Vagina (tissue), 2 donors: ENCODE measurements around the gene RCL1. TPM values are rescaled to one million over a fixed set of nuclear protein-coding genes. Genes with fewer than 3 reads are reported as not detected.
"Not testable (repeated sequence)": the region's sequence is repeated elsewhere in the genome, so short reads cannot be mapped to it uniquely, and the experiment has no call there.

Source experiments
- DNase-seq, 2 donors: peaks; one replicate each; pipeline ENCODE4 v3.0.0-alpha.2; 2017; ENCODE audit errors: extremely low spot score in 2 of 2
- H3K27ac ChIP-seq: fragments of 200-600 bp; sonication (generic); one replicate; pipeline ENCODE4 v1.5.1; 2019
- H3K27me3 ChIP-seq: fragments of 200-600 bp; sonication (generic); one replicate; pipeline ENCODE4 v1.5.1; 2019
- H3K36me3 ChIP-seq, 2 donors: fragments of 200-600 bp; sonication (generic); one replicate each; pipeline ENCODE4 v1.5.1; 2017 to 2019
- H3K4me1 ChIP-seq: fragments of 200-600 bp; sonication (generic); one replicate; pipeline ENCODE4 v1.5.1; 2019
- H3K4me3 ChIP-seq, 2 donors: fragments of 200-600 bp; sonication (generic); 1 replicate in 1 of 2; 2 replicates in 1 of 2; pipeline ENCODE4 v1.5.1; 2016 to 2019
- H3K9me3 ChIP-seq: fragments of 200-600 bp; sonication (generic); one replicate; pipeline ENCODE4 v1.5.1; 2019
- POLR2A ChIP-seq, 2 donors: fragments of 450-650 bp; IDR thresholded peaks; one replicate each; pipeline ENCODE4 v1.6.1; 2017; ENCODE audit warnings: antibody characterized with exemption in 2 of 2, mild to moderate bottlenecking in 2 of 2, moderate library complexity in 2 of 2
- POLR2AphosphoS5 ChIP-seq, 2 donors: sonication (generic); formaldehyde crosslinking; IDR thresholded peaks; one replicate each; pipeline ENCODE4 v1.9.0; 2017; ENCODE audit warnings: antibody characterized with exemption in 2 of 2, mild to moderate bottlenecking in 2 of 2, low read depth in 1 of 2; ENCODE audit not compliant: insufficient read depth in 1 of 2
- intact Hi-C: fragments of 100-400 bp; cut with DNase I; formaldehyde crosslinking; loops from one replicate; pipeline ENCODE4 v1.15.1; 2023
- total RNA-seq: library from RNA; depleted of rRNA; stranded (reverse); fragments of >200 nt; gene quantifications from one replicate; pipeline ENCODE4 v1.2.3, GENCODE V29; 2016
- TF ChIP-seq, protein P1 (sequence below), 3 experiments: fragments of 450-650 bp in 2 of 3; fragments of 200-600 bp in 1 of 3; sonication (generic) in 1 of 3; IDR thresholded peaks; one replicate each; pipeline ENCODE4 v1.5.1; 2017 to 2019; ENCODE audit warnings: antibody characterized with exemption in 3 of 3, mild to moderate bottlenecking in 2 of 3, moderate library complexity in 2 of 3

Gene RCL1
- total RNA-seq, 1 donor from 2014 or later = 24.8 TPM

DNA sequence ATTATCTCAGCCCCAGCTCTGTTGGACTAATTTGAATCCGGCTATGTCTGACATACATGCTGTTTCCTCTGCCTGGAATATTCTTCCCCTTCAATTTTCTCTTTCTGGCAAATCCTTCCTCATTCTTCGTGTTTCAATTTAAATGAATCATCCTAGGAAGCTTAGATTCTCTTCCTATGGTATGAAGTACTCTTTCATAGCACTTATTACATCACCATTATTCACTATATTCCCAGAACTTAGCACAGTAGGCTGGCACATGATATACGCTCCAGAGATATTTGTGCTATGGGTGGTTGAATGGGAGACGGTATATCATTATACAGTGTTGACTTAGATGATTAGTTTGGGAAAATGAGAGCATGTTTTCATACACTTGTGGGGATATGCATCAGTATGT, 101.3 kb downstream of the RCL1 start:
- no peak overlapping the region for H3K4me3 ChIP-seq
- H3K4me1 ChIP-seq = no peaks in the 10 kb centered on the region
- peak in 1 of 2 donors; percentile 30 for TF ChIP-seq POLR2AphosphoS5 (IDR thresholded peaks at IDR 0.05; ENCODE audit: insufficient read depth in 1 of 2, low read depth in 1 of 2)
- TF ChIP-seq, protein P1, sequence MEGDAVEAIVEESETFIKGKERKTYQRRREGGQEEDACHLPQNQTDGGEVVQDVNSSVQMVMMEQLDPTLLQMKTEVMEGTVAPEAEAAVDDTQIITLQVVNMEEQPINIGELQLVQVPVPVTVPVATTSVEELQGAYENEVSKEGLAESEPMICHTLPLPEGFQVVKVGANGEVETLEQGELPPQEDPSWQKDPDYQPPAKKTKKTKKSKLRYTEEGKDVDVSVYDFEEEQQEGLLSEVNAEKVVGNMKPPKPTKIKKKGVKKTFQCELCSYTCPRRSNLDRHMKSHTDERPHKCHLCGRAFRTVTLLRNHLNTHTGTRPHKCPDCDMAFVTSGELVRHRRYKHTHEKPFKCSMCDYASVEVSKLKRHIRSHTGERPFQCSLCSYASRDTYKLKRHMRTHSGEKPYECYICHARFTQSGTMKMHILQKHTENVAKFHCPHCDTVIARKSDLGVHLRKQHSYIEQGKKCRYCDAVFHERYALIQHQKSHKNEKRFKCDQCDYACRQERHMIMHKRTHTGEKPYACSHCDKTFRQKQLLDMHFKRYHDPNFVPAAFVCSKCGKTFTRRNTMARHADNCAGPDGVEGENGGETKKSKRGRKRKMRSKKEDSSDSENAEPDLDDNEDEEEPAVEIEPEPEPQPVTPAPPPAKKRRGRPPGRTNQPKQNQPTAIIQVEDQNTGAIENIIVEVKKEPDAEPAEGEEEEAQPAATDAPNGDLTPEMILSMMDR (IDR thresholded peaks at IDR 0.05) = no peak
- no peaks in the 10 kb centered on the region for H3K36me3 ChIP-seq
- intact Hi-C loops = no loop called here
- H3K27ac ChIP-seq = no peak overlapping the region
- H3K27me3 ChIP-seq = no peaks in the 10 kb centered on the region
- DNase-seq = no peak
- no peaks in the 10 kb centered on the region for H3K9me3 ChIP-seq

DNA sequence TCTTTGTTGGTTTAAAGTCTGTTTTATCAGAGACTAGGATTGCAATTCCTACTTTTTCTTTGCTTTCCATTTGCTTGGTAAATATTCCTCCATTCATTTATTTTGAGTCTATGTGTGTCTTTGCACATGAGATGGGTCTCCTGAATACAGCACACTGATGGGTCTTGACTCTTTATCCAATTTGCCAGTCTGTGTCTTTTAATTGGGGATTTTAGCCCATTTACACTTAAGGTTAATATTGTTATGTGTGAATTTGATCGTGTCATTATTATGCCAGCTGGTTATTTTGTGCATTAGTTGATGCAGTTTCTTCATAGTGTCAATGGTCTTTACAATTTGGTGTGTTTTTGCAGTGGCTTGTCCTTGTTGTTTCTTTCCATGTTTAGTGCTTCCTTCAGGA, 107.1 kb downstream of the RCL1 start:
- H3K9me3 ChIP-seq, H3K36me3 ChIP-seq, H3K27me3 ChIP-seq, H3K27ac ChIP-seq, H3K4me3 ChIP-seq, intact Hi-C loops, DNase-seq: not testable (repeated sequence)
- H3K4me1 ChIP-seq = peaks cover 15% of the 10 kb centered on the region

DNA sequence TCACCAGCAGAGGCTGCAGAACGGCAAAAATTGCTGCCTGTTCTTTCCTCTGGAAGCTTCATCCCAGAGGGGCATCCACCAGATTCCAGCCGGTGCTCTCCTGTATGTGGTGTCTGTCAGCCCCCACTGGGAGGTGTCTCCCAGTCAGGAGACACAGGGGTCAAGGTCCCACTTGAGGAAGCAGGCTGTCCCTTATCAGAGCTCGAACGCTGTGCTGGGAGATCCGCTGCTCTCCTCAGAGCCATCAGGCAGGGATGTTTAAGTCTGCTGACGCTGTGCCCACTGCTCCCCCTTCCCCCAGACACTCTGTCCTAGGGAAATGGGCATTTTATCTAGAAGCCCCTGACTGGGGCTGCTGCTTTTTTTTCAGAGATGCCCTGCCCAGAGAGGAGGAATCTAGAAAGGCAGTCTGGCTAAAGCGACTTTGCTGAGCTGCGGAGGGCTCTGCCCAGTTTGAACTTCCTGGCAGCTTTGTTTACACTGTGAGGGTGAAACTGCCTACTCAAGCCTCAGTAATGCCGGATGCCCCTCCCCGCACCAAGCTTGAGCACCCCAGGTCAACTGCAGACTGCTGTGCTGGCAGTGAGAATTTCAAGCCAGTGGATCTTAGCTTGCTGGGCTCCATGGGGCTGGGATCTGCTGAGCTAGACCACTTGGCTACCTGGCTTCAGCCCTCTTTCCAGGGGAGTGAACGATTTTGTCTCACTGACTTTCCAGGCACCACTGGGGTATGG, 108.8 kb downstream of the RCL1 start:
- DNase-seq, H3K27me3 ChIP-seq, intact Hi-C loops, H3K27ac ChIP-seq, H3K9me3 ChIP-seq, H3K36me3 ChIP-seq: not testable (repeated sequence)
- H3K4me1 ChIP-seq = peaks cover 15% of the 10 kb centered on the region
- H3K4me3 ChIP-seq = peak overlapping the region in 1 of 2 donors; percentile 7

DNA sequence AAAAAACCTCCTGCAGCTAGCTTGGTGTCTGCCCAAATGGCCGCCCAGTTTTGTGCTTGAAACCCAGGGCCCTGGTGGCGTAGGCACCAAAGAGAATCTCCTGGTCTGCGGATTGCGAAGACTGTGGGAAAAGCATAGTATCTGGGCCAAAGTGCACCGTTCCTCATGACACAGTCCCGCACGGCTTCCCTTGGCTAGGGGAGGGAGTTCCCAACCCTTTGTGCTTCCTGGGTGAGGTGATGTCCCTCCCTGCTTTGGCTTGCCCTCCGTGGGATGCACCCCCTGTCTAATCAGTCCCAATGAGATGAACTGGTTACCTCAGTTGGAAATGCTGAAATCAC, 109.4 kb downstream of the RCL1 start:
- intact Hi-C loops = no loop called here
- Histone ChIP-seq H3K4me1 (peaks cover 15% of the 10 kb centered on the region), H3K36me3 (no peaks in the 10 kb centered on the region), H3K27me3 (no peaks in the 10 kb centered on the region), H3K4me3 (no peak overlapping the region), H3K27ac (no peak overlapping the region), H3K9me3 (no peaks in the 10 kb centered on the region)
- DNase-seq = no peak
- TF ChIP-seq, protein P1 (IDR thresholded peaks at IDR 0.05) = no peak
- TF ChIP-seq POLR2AphosphoS5 (IDR thresholded peaks at IDR 0.05; ENCODE audit: insufficient read depth in 1 of 2, low read depth in 1 of 2) (no peak), POLR2A (IDR thresholded peaks at IDR 0.05) (no peak)

DNA sequence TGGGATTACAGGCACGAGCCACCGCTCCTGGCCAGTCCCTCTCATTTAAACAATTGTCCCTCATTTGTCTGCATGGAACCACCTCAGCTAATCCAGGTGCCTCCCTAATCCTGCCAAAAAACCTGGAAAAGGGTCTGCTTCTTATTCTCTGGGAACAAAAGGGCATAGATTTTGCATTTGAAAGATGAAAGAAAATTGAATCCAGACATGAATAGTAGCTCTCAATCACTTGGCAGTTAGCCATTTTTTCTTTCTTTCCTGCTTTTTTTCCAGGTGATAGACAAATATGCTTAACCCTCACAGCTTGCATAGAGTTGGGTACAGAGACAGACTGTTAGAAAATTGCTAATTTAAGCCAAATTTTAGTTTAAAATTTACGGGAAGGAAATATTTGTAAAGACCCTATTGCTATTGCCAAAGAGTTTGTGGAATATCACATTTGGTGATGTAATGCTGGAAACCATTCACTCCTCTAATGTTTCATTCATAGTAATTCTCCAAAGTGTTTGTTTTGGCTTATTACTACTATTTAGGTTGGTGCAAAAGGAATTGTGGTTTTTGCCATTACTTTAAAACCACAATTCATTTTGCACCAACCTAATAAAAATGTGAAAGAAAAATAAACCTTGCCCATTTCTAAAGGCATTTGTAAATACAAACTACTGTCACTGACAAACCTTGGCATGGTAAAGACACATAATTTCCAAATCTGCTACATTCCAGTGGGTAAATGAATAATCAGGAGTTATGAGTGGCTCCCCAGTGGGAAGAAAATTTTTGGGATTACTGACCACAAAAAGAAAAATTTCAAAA, 111.8 kb downstream of the RCL1 start:
- no peaks in the 10 kb centered on the region for H3K36me3 ChIP-seq
- peaks cover 15% of the 10 kb centered on the region for H3K4me1 ChIP-seq
- no peak overlapping the region for H3K27ac ChIP-seq
- H3K9me3 ChIP-seq = no peaks in the 10 kb centered on the region
- no peaks in the 10 kb centered on the region for H3K27me3 ChIP-seq
- TF ChIP-seq, protein P1 (IDR thresholded peaks at IDR 0.05) = no peak
- TF ChIP-seq POLR2AphosphoS5 (IDR thresholded peaks at IDR 0.05; ENCODE audit: insufficient read depth in 1 of 2, low read depth in 1 of 2) = no peak
- TF ChIP-seq POLR2A (IDR thresholded peaks at IDR 0.05) = no peak
- H3K4me3 ChIP-seq = no peak overlapping the region
- intact Hi-C loops = no loop called here
- no peak for DNase-seq

DNA sequence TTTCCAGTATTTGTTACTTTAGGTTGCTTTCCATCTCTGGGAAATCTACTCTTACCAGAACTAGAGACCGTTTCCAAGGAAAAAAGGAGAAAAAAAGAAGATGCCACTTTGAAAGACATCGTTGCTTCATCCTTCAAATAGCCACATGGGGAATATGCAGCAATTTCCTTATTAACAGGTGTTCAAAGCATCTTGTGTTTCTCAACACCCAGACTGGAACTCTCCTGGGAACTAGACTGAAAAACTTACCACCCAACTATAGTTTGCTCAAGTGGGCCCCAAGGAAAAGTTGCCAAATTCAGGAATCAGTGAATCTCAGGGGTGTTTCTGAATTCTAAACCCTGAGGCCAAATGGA, 112.4 kb downstream of the RCL1 start:
- Histone ChIP-seq H3K27ac (no peak overlapping the region), H3K4me1 (peaks cover 15% of the 10 kb centered on the region), H3K36me3 (no peaks in the 10 kb centered on the region), H3K9me3 (no peaks in the 10 kb centered on the region), H3K27me3 (no peaks in the 10 kb centered on the region), H3K4me3 (no peak overlapping the region)
- intact Hi-C loops = no loop called here
- no peak for DNase-seq
- TF ChIP-seq, protein P1 (IDR thresholded peaks at IDR 0.05) = no peak
- TF ChIP-seq POLR2A (IDR thresholded peaks at IDR 0.05) (no peak), POLR2AphosphoS5 (IDR thresholded peaks at IDR 0.05; ENCODE audit: insufficient read depth in 1 of 2, low read depth in 1 of 2) (no peak)
